Lower leg skin (tissue), 3 donors: Measurements from ENCODE around the gene PSMD6.

Experiments
- POLR2A ChIP-seq, 2 donors: fragments of 450-650 bp; IDR thresholded peaks; one replicate each; pipeline ENCODE4 v1.6.1; 2016 to 2017; ENCODE audit warnings: antibody characterized with exemption in 2 of 2, mild to moderate bottlenecking in 1 of 2, moderate library complexity in 1 of 2
- TF ChIP-seq, protein P1 (sequence below), 3 donors: fragments of 450-650 bp; IDR thresholded peaks; one replicate each; pipeline ENCODE4 v1.5.1; 2016; ENCODE audit warnings: antibody characterized with exemption in 3 of 3, mild to moderate bottlenecking in 3 of 3, moderate library complexity in 2 of 3

GRCh38 chr3:63977893-63978292, 45.4 kb downstream of the PSMD6 start:
- TF ChIP-seq, protein P1, sequence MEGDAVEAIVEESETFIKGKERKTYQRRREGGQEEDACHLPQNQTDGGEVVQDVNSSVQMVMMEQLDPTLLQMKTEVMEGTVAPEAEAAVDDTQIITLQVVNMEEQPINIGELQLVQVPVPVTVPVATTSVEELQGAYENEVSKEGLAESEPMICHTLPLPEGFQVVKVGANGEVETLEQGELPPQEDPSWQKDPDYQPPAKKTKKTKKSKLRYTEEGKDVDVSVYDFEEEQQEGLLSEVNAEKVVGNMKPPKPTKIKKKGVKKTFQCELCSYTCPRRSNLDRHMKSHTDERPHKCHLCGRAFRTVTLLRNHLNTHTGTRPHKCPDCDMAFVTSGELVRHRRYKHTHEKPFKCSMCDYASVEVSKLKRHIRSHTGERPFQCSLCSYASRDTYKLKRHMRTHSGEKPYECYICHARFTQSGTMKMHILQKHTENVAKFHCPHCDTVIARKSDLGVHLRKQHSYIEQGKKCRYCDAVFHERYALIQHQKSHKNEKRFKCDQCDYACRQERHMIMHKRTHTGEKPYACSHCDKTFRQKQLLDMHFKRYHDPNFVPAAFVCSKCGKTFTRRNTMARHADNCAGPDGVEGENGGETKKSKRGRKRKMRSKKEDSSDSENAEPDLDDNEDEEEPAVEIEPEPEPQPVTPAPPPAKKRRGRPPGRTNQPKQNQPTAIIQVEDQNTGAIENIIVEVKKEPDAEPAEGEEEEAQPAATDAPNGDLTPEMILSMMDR (IDR thresholded peaks at IDR 0.05) = no peak
- TF ChIP-seq POLR2A (IDR thresholded peaks at IDR 0.05) = no peak
